Measurements from ENCODE around the gene DHRS7B. TPM values are rescaled to one million over a fixed set of nuclear protein-coding genes. Genes with fewer than 3 reads are reported as not detected.

DHRS7B gene
- total and polyA plus RNA-seq, 4 donors: 14.3 to 21.9 (median 18.7) TPM

GRCh38 chr17:21186399-21187187, 59.8 kb downstream of the DHRS7B start:
- H3K9me3 ChIP-seq (ENCODE audit: control insufficient read depth in 4 of 4, low read length in 3 of 4): no peaks in the 10 kb centered on the region
- 84% methylated on average over 6 of the region's 6 CpGs for WGBS
- no peaks in the 10 kb centered on the region for H3K27me3 ChIP-seq (ENCODE audit: control insufficient read depth in 4 of 4, insufficient read depth in 4 of 4, low read length in 3 of 4)
- DNase-seq (ENCODE audit: low spot score): no peak
- H3K27ac ChIP-seq (ENCODE audit: low read depth in 1 of 2, low read length in 2 of 2): no peak overlapping the region
- TF ChIP-seq, protein P1, sequence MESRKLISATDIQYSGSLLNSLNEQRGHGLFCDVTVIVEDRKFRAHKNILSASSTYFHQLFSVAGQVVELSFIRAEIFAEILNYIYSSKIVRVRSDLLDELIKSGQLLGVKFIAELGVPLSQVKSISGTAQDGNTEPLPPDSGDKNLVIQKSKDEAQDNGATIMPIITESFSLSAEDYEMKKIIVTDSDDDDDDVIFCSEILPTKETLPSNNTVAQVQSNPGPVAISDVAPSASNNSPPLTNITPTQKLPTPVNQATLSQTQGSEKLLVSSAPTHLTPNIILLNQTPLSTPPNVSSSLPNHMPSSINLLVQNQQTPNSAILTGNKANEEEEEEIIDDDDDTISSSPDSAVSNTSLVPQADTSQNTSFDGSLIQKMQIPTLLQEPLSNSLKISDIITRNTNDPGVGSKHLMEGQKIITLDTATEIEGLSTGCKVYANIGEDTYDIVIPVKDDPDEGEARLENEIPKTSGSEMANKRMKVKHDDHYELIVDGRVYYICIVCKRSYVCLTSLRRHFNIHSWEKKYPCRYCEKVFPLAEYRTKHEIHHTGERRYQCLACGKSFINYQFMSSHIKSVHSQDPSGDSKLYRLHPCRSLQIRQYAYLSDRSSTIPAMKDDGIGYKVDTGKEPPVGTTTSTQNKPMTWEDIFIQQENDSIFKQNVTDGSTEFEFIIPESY (IDR thresholded peaks at IDR 0.05): no peak
- no peak for TF ChIP-seq JUND (IDR thresholded peaks at IDR 0.05)
- no peak for TF ChIP-seq RXRA (IDR thresholded peaks at IDR 0.05)
- TF ChIP-seq HNF4G (IDR thresholded peaks at IDR 0.05): no peak
- TF ChIP-seq MAX (IDR thresholded peaks at IDR 0.05): peak; percentile 24
- TF ChIP-seq RAD21 (IDR thresholded peaks at IDR 0.05): no peak
- TF ChIP-seq YY1 (IDR thresholded peaks at IDR 0.05): no peak
- TF ChIP-seq GABPA (IDR thresholded peaks at IDR 0.05 in 1 of 2, conservative IDR thresholded peaks at IDR 0.05 in 1 of 2): no peak
- peak; percentile 22 for TF ChIP-seq SP1 (IDR thresholded peaks at IDR 0.05)
- no peak for TF ChIP-seq REST (IDR thresholded peaks at IDR 0.05)
- no peak for TF ChIP-seq FOXA1 (IDR thresholded peaks at IDR 0.05)
- peak; percentile 62 for TF ChIP-seq NR2F2 (IDR thresholded peaks at IDR 0.05)
- TF ChIP-seq EGR1 (IDR thresholded peaks at IDR 0.05; ENCODE audit: low read depth in 2 of 2): no peak
- TF ChIP-seq HNF4A (conservative IDR thresholded peaks at IDR 0.05): no peak
- H3K4me3 ChIP-seq (ENCODE audit: low read depth in 1 of 3, low read length in 3 of 3): no peak overlapping the region
- H3K4me1 ChIP-seq (ENCODE audit: control insufficient read depth in 4 of 4, insufficient read depth in 4 of 4, low read length in 3 of 4): no peaks in the 10 kb centered on the region
- H3K9ac ChIP-seq (ENCODE audit: low read depth in 1 of 2, low read length in 2 of 2): no peak overlapping the region
- H3K36me3 ChIP-seq (ENCODE audit: control insufficient read depth in 4 of 4, insufficient read depth in 3 of 4, low read depth in 1 of 4, low read length in 3 of 4): peaks cover 2 to 16% (median 6%) of the 10 kb centered on the region in 4 donors

GRCh38 chr17:21189361-21189760, 62.6 kb downstream of the DHRS7B start:
- Histone ChIP-seq H3K4me3 (ENCODE audit: low read depth in 1 of 3, low read length in 3 of 3) (no peak overlapping the region), H3K4me1 (ENCODE audit: control insufficient read depth in 4 of 4, insufficient read depth in 4 of 4, low read length in 3 of 4) (no peaks in the 10 kb centered on the region), H3K36me3 (ENCODE audit: control insufficient read depth in 4 of 4, insufficient read depth in 3 of 4, low read depth in 1 of 4, low read length in 3 of 4) (peaks cover 2 to 8% (median 4%) of the 10 kb centered on the region in 4 donors), H3K9me3 (ENCODE audit: control insufficient read depth in 4 of 4, low read length in 3 of 4) (no peaks in the 10 kb centered on the region), H3K27ac (ENCODE audit: low read depth in 1 of 2, low read length in 2 of 2) (no peak overlapping the region), H3K9ac (ENCODE audit: low read depth in 1 of 2, low read length in 2 of 2) (no peak overlapping the region), H3K27me3 (ENCODE audit: control insufficient read depth in 4 of 4, insufficient read depth in 4 of 4, low read length in 3 of 4) (no peaks in the 10 kb centered on the region)
- DNase-seq (ENCODE audit: low spot score): no peak
- 98% methylated on average over 4 of the region's 4 CpGs for WGBS
- TF ChIP-seq GABPA (IDR thresholded peaks at IDR 0.05 in 1 of 2, conservative IDR thresholded peaks at IDR 0.05 in 1 of 2) (no peak), RAD21 (IDR thresholded peaks at IDR 0.05) (no peak), FOXA1 (IDR thresholded peaks at IDR 0.05) (no peak), YY1 (IDR thresholded peaks at IDR 0.05) (no peak), RXRA (IDR thresholded peaks at IDR 0.05) (no peak), FOXA2 (IDR thresholded peaks at IDR 0.05) (no peak), TAF1 (conservative IDR thresholded peaks at IDR 0.05) (no peak), NR2F2 (IDR thresholded peaks at IDR 0.05) (no peak)
- TF ChIP-seq, protein P1 (IDR thresholded peaks at IDR 0.05): no peak
- TF ChIP-seq, protein P2, sequence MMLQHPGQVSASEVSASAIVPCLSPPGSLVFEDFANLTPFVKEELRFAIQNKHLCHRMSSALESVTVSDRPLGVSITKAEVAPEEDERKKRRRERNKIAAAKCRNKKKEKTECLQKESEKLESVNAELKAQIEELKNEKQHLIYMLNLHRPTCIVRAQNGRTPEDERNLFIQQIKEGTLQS (IDR thresholded peaks at IDR 0.05): no peak

Measured in liver (tissue), 9 donors.